Bronchial epithelial cell (primary cell): Measurements from ENCODE around the gene MPIG6B. TPM values are rescaled to one million over a fixed set of nuclear protein-coding genes. Genes with fewer than 3 reads are reported as not detected.

ENCODE experiments used
- DNase-seq: peaks from one replicate; pipeline ENCODE4 v3.0.0-alpha.2; 2010; ENCODE audit warnings: low read depth
- FAIRE-seq: peaks from 2 replicates; lab custom pipeline; 2011; peaks lifted over from hg19 to GRCh38; lab: Jason Lieb, UNC
- H3K27me3 ChIP-seq: 2 replicates; pipeline ENCODE4 v1.5.1; 2011; ENCODE audit warnings: low read length; ENCODE audit not compliant: control insufficient read depth, insufficient read depth
- H3K36me3 ChIP-seq: 2 replicates; pipeline ENCODE4 v1.5.1; 2011; ENCODE audit warnings: low read length; ENCODE audit not compliant: control insufficient read depth, insufficient read depth
- H3K4me3 ChIP-seq: 2 replicates; pipeline ENCODE4 v1.5.1; 2011; ENCODE audit warnings: mild to moderate bottlenecking, low read depth, low read length, control low read depth
- CTCF ChIP-seq: IDR thresholded peaks from 2 replicates; pipeline ENCODE4 v1.5.1; 2011; ENCODE audit warnings: mild to moderate bottlenecking, moderate library complexity, low read length, control low read depth, inconsistent platforms; ENCODE audit not compliant: insufficient read depth, severe bottlenecking
- total RNA-seq: library from RNA; depleted of rRNA; stranded (reverse); fragments of >200 nt; gene quantifications from 2 replicates; pipeline ENCODE4 v1.2.1, GENCODE V29; 2014

MPIG6B gene
- total RNA-seq, 1 donor from 2014 or later: not detected

GRCh38 chr6:31767096-31767645 is 44.0 kb downstream of the MPIG6B start:
- H3K36me3 ChIP-seq: no peaks in the 10 kb centered on the region
- TF ChIP-seq CTCF: no peak
- H3K27me3 ChIP-seq: no peaks in the 10 kb centered on the region
- H3K4me3 ChIP-seq: no peak overlapping the region
- DNase-seq (no peak), FAIRE-seq (no peak)

- H3K4me3 ChIP-seq: no peak overlapping the region
- DNase-seq (no peak), FAIRE-seq (no peak)
- no peaks in the 10 kb centered on the region for H3K27me3 ChIP-seq
- no peaks in the 10 kb centered on the region for H3K36me3 ChIP-seq
- no peak for TF ChIP-seq CTCF
Observed at GRCh38 chr6:31768363-31769257, 45.4 kb downstream of the MPIG6B start.

DNA sequence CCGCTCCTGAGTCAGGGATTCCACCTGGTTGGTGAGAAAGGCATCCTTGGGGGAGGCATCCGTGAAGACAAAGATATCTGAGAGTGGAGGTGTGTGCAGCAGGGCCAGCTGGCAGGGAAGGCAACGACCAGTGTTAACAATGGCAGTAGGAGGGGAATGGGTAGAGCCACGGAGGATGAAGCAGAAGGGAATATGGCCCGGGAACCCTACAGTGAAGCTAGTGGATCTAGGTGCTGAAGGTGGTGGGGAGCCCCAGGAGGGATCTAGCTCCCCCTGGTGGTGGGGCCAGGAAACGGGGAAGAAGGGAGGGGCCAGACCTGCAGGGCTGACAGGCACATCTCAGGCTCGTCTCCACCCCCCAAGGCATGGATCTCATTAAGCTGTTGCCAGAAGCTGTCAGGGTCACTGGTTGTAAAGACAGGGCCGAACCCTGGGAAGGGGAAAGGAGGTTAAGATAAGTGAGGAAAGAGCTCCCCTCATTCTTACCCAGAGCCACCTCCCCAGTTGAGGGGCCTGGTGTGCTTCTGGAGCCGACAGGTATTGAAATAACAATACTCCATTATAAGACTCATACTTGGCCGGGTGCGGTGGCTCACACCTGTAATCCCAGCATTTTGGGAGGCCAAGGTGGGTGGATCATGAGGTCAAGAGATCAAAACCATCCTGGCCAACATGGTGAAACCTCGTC is 46.7 kb downstream of the MPIG6B start:
- TF ChIP-seq CTCF: peak; percentile 97
- no peak overlapping the region for H3K4me3 ChIP-seq
- FAIRE-seq: no peak
- DNase-seq: peak; percentile 57
- H3K36me3 ChIP-seq: no peaks in the 10 kb centered on the region
- H3K27me3 ChIP-seq: no peaks in the 10 kb centered on the region

GRCh38 chr6:31770860-31771259 is 47.7 kb downstream of the MPIG6B start:
- no peaks in the 10 kb centered on the region for H3K27me3 ChIP-seq
- no peak overlapping the region for H3K4me3 ChIP-seq
- no peak for FAIRE-seq
- H3K36me3 ChIP-seq: no peaks in the 10 kb centered on the region
- TF ChIP-seq CTCF: no peak
- no peak for DNase-seq

DNA sequence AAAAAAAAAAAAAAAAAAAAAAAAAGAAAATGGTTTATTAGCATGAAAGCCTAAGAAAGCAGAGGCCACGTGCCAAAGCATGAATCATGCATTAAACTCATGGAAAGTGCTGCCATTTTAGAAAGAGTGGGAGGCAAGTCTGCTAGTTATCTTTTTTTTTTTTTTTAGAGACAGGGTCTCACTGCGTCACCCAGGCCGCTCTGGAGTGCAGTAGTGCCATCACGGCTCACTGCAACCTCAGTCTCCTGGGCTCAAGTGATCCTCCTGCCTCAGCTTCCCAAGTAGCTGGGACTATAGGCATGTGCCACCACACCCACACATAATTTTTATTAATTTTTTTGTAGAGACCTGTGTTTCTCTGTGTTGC is 48.8 kb downstream of the MPIG6B start:
- no peaks in the 10 kb centered on the region for H3K27me3 ChIP-seq
- H3K4me3 ChIP-seq: no peak overlapping the region
- FAIRE-seq: no peak
- H3K36me3 ChIP-seq: no peaks in the 10 kb centered on the region
- DNase-seq: no peak
- TF ChIP-seq CTCF: no peak
